Urinary bladder (tissue), 4 donors: ENCODE data around the gene NXPH2. TPM values are rescaled to one million over a fixed set of nuclear protein-coding genes. Genes with fewer than 3 reads are reported as not detected.

ENCODE experiments used
- DNase-seq: peaks from one replicate; pipeline ENCODE4 v3.0.0-alpha.2; 2015; ENCODE audit errors: extremely low spot score
- H3K27ac ChIP-seq: one replicate; pipeline ENCODE4 v1.5.1; 2013; ENCODE audit warnings: low read depth, mild to moderate bottlenecking, moderate library complexity
- H3K36me3 ChIP-seq: one replicate; pipeline ENCODE4 v1.6.1; 2013; ENCODE audit warnings: mild to moderate bottlenecking, moderate library complexity; ENCODE audit not compliant: insufficient read depth
- H3K4me1 ChIP-seq: one replicate; pipeline ENCODE4 v1.6.1; 2013; ENCODE audit warnings: mild to moderate bottlenecking, moderate library complexity; ENCODE audit not compliant: insufficient read depth
- H3K4me3 ChIP-seq: one replicate; pipeline ENCODE4 v1.5.1; 2013; ENCODE audit warnings: low read depth, low read length
- WGBS: extraction: QIAGEN DNeasy Blood & Tissue Kit; methylation state at CpG from one replicate; pipeline ENCODE4 v1.1.7; 2013; 5-methylcytosine and 5-hydroxymethylcytosine counted together
- polyA plus RNA-seq: library from polyadenylated mRNA; stranded (reverse); fragments of 200-250 nt; gene quantifications from one replicate; pipeline ENCODE4 v1.2.3, GENCODE V29; 2013
- total RNA-seq: library from RNA; depleted of rRNA; stranded (reverse); fragments of >200 nt; gene quantifications from one replicate; pipeline ENCODE4 v1.2.3, GENCODE V29; 2014
- donor health status: healthy with polysubstance abuse.
- donor health status: healthy.

Gene NXPH2
- total and polyA plus RNA-seq, 2 donors: 1.5 TPM; not detected in 1

DNA sequence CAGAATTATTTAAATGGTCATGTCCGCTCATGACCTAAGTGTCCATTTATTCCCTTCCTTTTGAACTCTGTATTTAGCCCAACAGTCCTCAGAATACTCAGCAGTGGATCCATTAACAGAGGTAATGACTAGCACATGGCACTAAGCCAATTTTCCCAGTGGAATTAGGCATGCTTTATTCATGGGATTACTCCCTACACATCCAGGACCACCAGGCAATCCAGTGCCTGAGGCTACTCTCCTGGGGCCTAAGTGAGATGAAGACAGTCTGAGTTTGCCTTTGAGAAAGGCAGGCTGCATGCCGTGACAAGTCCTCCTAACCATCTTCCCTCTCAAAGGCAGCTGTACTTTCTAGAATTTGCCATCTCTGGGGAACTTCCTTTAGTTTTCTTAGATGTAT lies 150.0 kb downstream of the NXPH2 start:
- no peak for DNase-seq
- whole genome bisulfite sequencing: 83% methylated on average over 2 of the region's 2 CpGs
- no peak overlapping the region for H3K4me3 ChIP-seq

DNA sequence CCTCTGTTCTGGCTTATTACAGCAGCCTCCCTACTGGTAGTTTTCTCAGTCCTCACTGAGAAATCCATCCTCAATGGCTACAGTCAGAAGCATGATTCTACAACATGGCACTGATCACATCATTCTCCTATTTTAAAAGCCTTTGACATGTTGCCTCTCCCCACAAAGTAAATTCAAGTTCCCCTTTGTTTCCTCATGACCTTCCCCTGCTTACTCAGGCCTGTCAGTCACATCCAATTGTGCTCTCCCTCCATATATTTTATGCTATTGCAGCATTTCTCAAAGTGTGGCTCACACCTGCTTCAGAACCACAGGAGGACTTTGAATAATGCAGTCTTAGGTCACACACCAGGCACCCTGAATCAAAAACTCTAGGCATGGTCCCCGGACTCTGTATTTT lies 154.0 kb downstream of the NXPH2 start:
- DNase-seq: no peak
- WGBS: 97% methylated on average over 1 of the region's 1 CpG

More for the DNA sequence above, 150.0 kb downstream of the NXPH2 start:
- Histone ChIP-seq H3K36me3 (no peaks in the 10 kb centered on the region), H3K27ac (no peak overlapping the region), H3K4me1 (no peaks in the 10 kb centered on the region)

DNA sequence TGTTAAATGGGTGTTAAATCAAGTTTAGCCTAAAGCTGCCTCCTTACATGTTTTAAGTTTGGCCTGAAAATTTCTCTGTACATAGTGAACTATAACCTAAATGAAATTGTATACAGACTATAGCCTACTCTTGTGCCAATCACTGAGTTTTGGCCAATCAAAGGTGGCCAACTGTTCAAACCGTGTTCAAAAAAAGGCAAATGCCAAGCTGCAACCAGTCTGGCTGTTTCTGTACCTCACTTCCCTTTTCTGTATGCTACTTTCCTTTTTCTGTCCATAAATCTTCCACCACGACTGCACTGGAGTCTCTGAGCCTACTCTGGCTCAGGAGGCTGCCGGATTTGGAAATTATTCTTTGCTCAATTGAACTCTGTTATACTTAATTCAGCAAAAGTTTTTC lies 157.6 kb downstream of the NXPH2 start:
- 60% methylated on average over 3 of the region's 3 CpGs for WGBS
- Histone ChIP-seq H3K27ac (no peak overlapping the region), H3K4me1 (no peaks in the 10 kb centered on the region), H3K36me3 (no peaks in the 10 kb centered on the region), H3K4me3 (no peak overlapping the region)
- DNase-seq: no peak

More for the DNA sequence above, 154.0 kb downstream of the NXPH2 start:
- Histone ChIP-seq H3K4me1 (no peaks in the 10 kb centered on the region), H3K27ac (no peak overlapping the region), H3K36me3 (no peaks in the 10 kb centered on the region), H3K4me3 (no peak overlapping the region)

DNA sequence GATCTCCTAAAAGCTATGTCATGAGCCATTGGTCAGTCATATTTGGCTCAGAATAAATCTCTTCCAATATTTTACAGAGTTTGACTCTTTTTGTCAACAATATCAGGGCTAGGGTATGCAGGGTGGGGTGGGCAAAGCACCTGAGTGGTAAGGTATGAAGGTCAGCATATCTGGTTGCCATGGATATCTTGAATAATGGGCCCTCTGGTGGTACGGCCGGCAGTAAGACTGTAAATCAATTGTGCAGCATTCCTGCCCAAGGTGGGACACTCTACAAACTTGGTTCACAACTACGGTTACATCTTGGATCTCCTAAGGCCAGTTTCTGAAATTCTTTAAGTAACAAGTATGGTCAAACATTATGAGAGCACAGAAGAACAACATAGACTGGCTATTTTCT lies 159.1 kb downstream of the NXPH2 start:
- Histone ChIP-seq H3K4me3 (no peak overlapping the region), H3K4me1 (no peaks in the 10 kb centered on the region), H3K36me3 (no peaks in the 10 kb centered on the region), H3K27ac (no peak overlapping the region)
- no peak for DNase-seq
- WGBS: 64% methylated on average over 3 of the region's 3 CpGs

DNA sequence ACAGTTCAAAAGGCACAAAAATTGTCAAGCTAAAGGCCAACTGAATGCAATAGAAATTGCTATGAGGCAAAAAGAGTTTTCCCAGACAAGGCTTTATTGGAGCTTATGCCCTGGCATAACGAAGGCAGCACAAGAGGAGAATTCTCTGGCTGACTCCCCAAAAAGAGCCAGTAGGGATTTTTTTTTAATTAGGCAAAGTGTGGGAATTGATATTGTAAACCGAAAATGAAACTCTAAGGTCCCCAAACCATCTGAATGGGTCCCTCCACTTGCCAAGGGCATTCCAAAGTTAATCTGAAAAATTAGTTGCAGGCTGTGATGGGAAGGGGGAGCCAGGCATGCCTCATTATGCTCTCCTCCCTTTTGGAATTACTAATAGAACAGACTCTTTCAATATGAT lies 159.8 kb downstream of the NXPH2 start:
- DNase-seq: no peak
- WGBS: 81% methylated on average over 2 of the region's 2 CpGs
- H3K36me3 ChIP-seq: no peaks in the 10 kb centered on the region

More for the DNA sequence above, 159.8 kb downstream of the NXPH2 start:
- Histone ChIP-seq H3K27ac (no peak overlapping the region), H3K4me3 (no peak overlapping the region), H3K4me1 (no peaks in the 10 kb centered on the region)
